PC-3 (cell line): ENCODE measurements around the gene RINL. TPM values are rescaled to one million over a fixed set of nuclear protein-coding genes. Genes with fewer than 3 reads are reported as not detected.

Source experiments
- ATAC-seq: fragments of 200-7000 bp; cut with Tn5 transposase; 2 replicates; pipeline ENCODE4 v1.9.1; 2020; ENCODE audit warnings: mild to moderate bottlenecking, moderate library complexity
- BruUV-seq: library from RNA; stranded (reverse); fragments of 400-500 nt; replicated peaks from 2 replicates; lab custom pipeline; 2021; lab: Mats Ljungman, UMichigan
- CTCF ChIA-PET: fragments of 300-600 bp; sonication (Branson Sonifier 250); formaldehyde crosslinking; loops from one replicate; lab custom pipeline; 2022; ENCODE audit warnings: antibody characterized with exemption; lab: Charles Lee
- POLR2A ChIA-PET: fragments of 300-600 bp; sonication (Branson Sonifier 250); formaldehyde crosslinking; loops from one replicate; lab custom pipeline; 2022; ENCODE audit warnings: antibody characterized with exemption; ENCODE audit not compliant: unreplicated experiment; lab: Charles Lee
- DNase-seq: peaks from one replicate; pipeline ENCODE4 v3.0.0-alpha.2; 2015
- H2AFZ ChIP-seq: fragments of 300-600 bp; sonication (generic); 2 replicates; pipeline ENCODE4 v1.6.0; 2016; ENCODE audit warnings: antibody characterized with exemption, low read length
- H3F3A ChIP-seq: fragments of 300-600 bp; sonication (generic); one replicate; pipeline ENCODE4 v1.6.0; 2017; ENCODE audit warnings: antibody characterized with exemption, low read length, control low read depth, mild to moderate bottlenecking; ENCODE audit not compliant: unreplicated experiment
- H3K27ac ChIP-seq: fragments of 300-600 bp; sonication (generic); 2 replicates; pipeline ENCODE4 v1.5.1; 2016; ENCODE audit warnings: mild to moderate bottlenecking, low read length
- H3K27me3 ChIP-seq: fragments of 300-600 bp; sonication (generic); 2 replicates; pipeline ENCODE4 v1.6.1; 2016; ENCODE audit warnings: low read length, mixed read lengths
- H3K36me3 ChIP-seq: fragments of 300-600 bp; sonication (generic); 2 replicates; pipeline ENCODE4 v1.6.1; 2016; ENCODE audit warnings: low read depth, mixed run types, low read length, mixed read lengths
- H3K4me1 ChIP-seq: fragments of 300-600 bp; sonication (generic); 2 replicates; pipeline ENCODE4 v1.5.1; 2016; ENCODE audit warnings: low read length; ENCODE audit not compliant: insufficient read depth
- H3K4me2 ChIP-seq: fragments of 300-600 bp; sonication (generic); 2 replicates; pipeline ENCODE4 v1.6.0; 2016; ENCODE audit warnings: low read length
- H3K4me3 ChIP-seq: fragments of 300-600 bp; sonication (generic); 2 replicates; pipeline ENCODE4 v1.5.1; 2016; ENCODE audit warnings: mild to moderate bottlenecking, low read length, mixed read lengths
- H3K79me2 ChIP-seq: fragments of 300-600 bp; sonication (generic); 2 replicates; pipeline ENCODE4 v1.6.1; 2017; ENCODE audit warnings: low read length, mixed read lengths
- H3K9ac ChIP-seq: fragments of 300-600 bp; sonication (generic); 2 replicates; pipeline ENCODE4 v1.6.0; 2016; ENCODE audit warnings: mild to moderate bottlenecking, low read length
- H3K9me2 ChIP-seq: fragments of 300-600 bp; sonication (generic); replicated peaks from 2 replicates; pipeline ENCODE4 v1.6.1; 2016; ENCODE audit warnings: mixed run types, low read length, mixed read lengths
- H3K9me3 ChIP-seq: fragments of 300-600 bp; sonication (generic); 2 replicates; pipeline ENCODE4 v1.6.1; 2016; ENCODE audit warnings: low read length, mixed read lengths
- H4K20me1 ChIP-seq: fragments of 300-600 bp; sonication (generic); 2 replicates; pipeline ENCODE4 v1.6.1; 2016; ENCODE audit warnings: low read length, mixed read lengths
- CTCF ChIP-seq: fragments of 300-600 bp; sonication (generic); conservative IDR thresholded peaks from 2 replicates; pipeline ENCODE4 v1.5.1; 2017; ENCODE audit warnings: antibody characterized with exemption, low read depth, mild to moderate bottlenecking, low read length
- EZH2 ChIP-seq: fragments of 300-600 bp; sonication (generic); IDR thresholded peaks from one replicate; pipeline ENCODE4 v1.6.1; 2017; ENCODE audit warnings: antibody characterized with exemption, mild to moderate bottlenecking, low read length; ENCODE audit not compliant: unreplicated experiment
- EZH2phosphoT487 ChIP-seq: fragments of 300-600 bp; sonication (generic); IDR thresholded peaks from 2 replicates; pipeline ENCODE4 v1.6.1; 2018; ENCODE audit warnings: mild to moderate bottlenecking, antibody characterized with exemption, low read length, borderline replicate concordance
- intact Hi-C: fragments of 100-400 bp; cut with micrococcal nuclease; formaldehyde crosslinking; loops from 2 replicates; pipeline ENCODE4 v1.9.0; 2023
- total RNA-seq: library from RNA; depleted of rRNA; stranded (reverse); fragments of >200 nt; gene quantifications from 2 replicates; pipeline ENCODE4 v1.2.3, GENCODE V29; 2014

Gene RINL
- total RNA-seq, 1 experiment from 2014 or later = 3.2 TPM

GRCh38 chr19:38843175-38843758 lies 34.8 kb downstream of the RINL start:
- CTCF ChIA-PET = no interaction called here

GRCh38 chr19:38842439-38843174 lies 35.5 kb downstream of the RINL start:
- H2AFZ ChIP-seq = no peak overlapping the region
- ChIA-PET POLR2A (no interaction called here), CTCF (no interaction called here)
- H4K20me1 ChIP-seq = peaks cover 26% of the 10 kb centered on the region; the same call in 1 of the 2 replicates
- no peak overlapping the region for H3K9ac ChIP-seq
- H3K27me3 ChIP-seq = no peaks in the 10 kb centered on the region
- peaks cover 74% of the 10 kb centered on the region for H3K36me3 ChIP-seq
- BruUV-seq = no TSS peak
- H3F3A ChIP-seq = peaks cover 14% of the 10 kb centered on the region
- H3K4me1 ChIP-seq = peaks cover 34% of the 10 kb centered on the region
- no peak for DNase-seq
- H3K4me2 ChIP-seq = no peak overlapping the region
- no peaks in the 10 kb centered on the region for H3K9me3 ChIP-seq
- TF ChIP-seq EZH2phosphoT487 (no peak), EZH2 (no peak), CTCF (no peak)
- no peak overlapping the region for H3K27ac ChIP-seq
- no peak overlapping the region for H3K4me3 ChIP-seq
- H3K9me2 ChIP-seq = no peaks in the 10 kb centered on the region
- no peak for ATAC-seq
- intact Hi-C loops = no loop called here
- H3K79me2 ChIP-seq = peaks cover 62% of the 10 kb centered on the region

More at GRCh38 chr19:38843175-38843758, 34.8 kb downstream of the RINL start:
- Histone ChIP-seq H3K27me3 (no peaks in the 10 kb centered on the region), H3K9me3 (no peaks in the 10 kb centered on the region), H3K9me2 (no peaks in the 10 kb centered on the region), H2AFZ (no peak overlapping the region), H3K27ac (no peak overlapping the region), H4K20me1 (peaks cover 32% of the 10 kb centered on the region; the same call in 1 of the 2 replicates), H3K79me2 (peaks cover 69% of the 10 kb centered on the region), H3K4me2 (no peak overlapping the region), H3K9ac (no peak overlapping the region), H3K36me3 (peaks cover 72% of the 10 kb centered on the region), H3F3A (peaks cover 14% of the 10 kb centered on the region), H3K4me1 (peaks cover 30% of the 10 kb centered on the region), H3K4me3 (no peak overlapping the region)
- POLR2A ChIA-PET = no interaction called here
- TF ChIP-seq EZH2phosphoT487 (no peak), CTCF (no peak), EZH2 (no peak)
- BruUV-seq = no TSS peak
- ATAC-seq = no peak
- DNase-seq = no peak
- intact Hi-C loops = no loop called here
